Right lobe of liver (tissue), 4 donors: ENCODE results near the gene SPAG16.
"Not testable (repeated sequence)": the region's sequence is repeated elsewhere in the genome, so short reads cannot be mapped to it uniquely, and the experiment has no call there.

Experiments
- CTCF ChIP-seq, 4 donors: fragments of 200-600 bp in 3 of 4; fragments of 450-650 bp in 1 of 4; IDR thresholded peaks; one replicate each; pipeline versions ENCODE4 v1.5.1 to v1.8.0; 2016 to 2022; ENCODE audit warnings: antibody characterized with exemption in 4 of 4, mild to moderate bottlenecking in 2 of 4
- POLR2A ChIP-seq: fragments of 450-650 bp; IDR thresholded peaks from one replicate; pipeline ENCODE4 v1.6.1; 2017; ENCODE audit warnings: antibody characterized with exemption, mild to moderate bottlenecking
- donor health status: DM: no; HTN: no; CAD: no.
- donor health status: DM: no; HTN: no; CAD: no.
- donor health status: DM: no; HTN: yes; CAD: no.

- not testable (repeated sequence) for TF ChIP-seq CTCF (IDR thresholded peaks at IDR 0.05); POLR2A
Observed at GRCh38 chr2:213998976-213999375, 714.7 kb downstream of the SPAG16 start.
